KMS-11 (cell line): ENCODE data around the gene FBXO44.

Experiments
- H2AFZ ChIP-seq: fragments of 200-600 bp; sonication (generic); 2 replicates; pipeline ENCODE4 v1.6.1; 2016; ENCODE audit warnings: antibody characterized with exemption, mixed run types, low read depth
- H3K27ac ChIP-seq: fragments of 200-600 bp; sonication (generic); 2 replicates; pipeline ENCODE4 v1.6.1; 2016; ENCODE audit warnings: mild to moderate bottlenecking, mixed run types
- H3K27me3 ChIP-seq: fragments of 200-600 bp; sonication (generic); 2 replicates; pipeline ENCODE4 v1.6.1; 2017; ENCODE audit warnings: mild to moderate bottlenecking, low read depth, mixed run types, moderate library complexity; ENCODE audit not compliant: insufficient read depth
- H3K36me3 ChIP-seq: fragments of 200-600 bp; sonication (generic); 2 replicates; pipeline ENCODE4 v1.6.1; 2017; ENCODE audit warnings: mild to moderate bottlenecking, mixed run types; ENCODE audit not compliant: insufficient read depth
- H3K4me1 ChIP-seq: fragments of 200-600 bp; sonication (generic); 2 replicates; pipeline ENCODE4 v1.6.1; 2016; ENCODE audit warnings: mild to moderate bottlenecking, low read depth, mixed run types; ENCODE audit not compliant: poor library complexity, severe bottlenecking
- H3K4me2 ChIP-seq: fragments of 200-600 bp; sonication (generic); 2 replicates; pipeline ENCODE4 v1.7.0; 2016; ENCODE audit warnings: mild to moderate bottlenecking, mixed run types
- H3K4me3 ChIP-seq: fragments of 200-600 bp; sonication (generic); IDR thresholded peaks from 2 replicates; pipeline ENCODE4 v1.6.1; 2017; ENCODE audit warnings: low read depth, low read length, mixed read lengths; ENCODE audit not compliant: insufficient read depth
- H3K79me2 ChIP-seq: fragments of 200-600 bp; sonication (generic); 2 replicates; pipeline ENCODE4 v1.6.1; 2016; ENCODE audit warnings: low read depth, mixed run types; ENCODE audit not compliant: insufficient read depth
- H3K9ac ChIP-seq: fragments of 200-600 bp; sonication (generic); 2 replicates; pipeline ENCODE4 v1.6.1; 2016; ENCODE audit warnings: mild to moderate bottlenecking, mixed run types
- H4K20me1 ChIP-seq: fragments of 200-600 bp; sonication (generic); 2 replicates; pipeline ENCODE4 v1.6.1; 2016; ENCODE audit warnings: mild to moderate bottlenecking, mixed run types; ENCODE audit not compliant: insufficient read depth
- CTCF ChIP-seq: fragments of 200-600 bp; sonication (generic); conservative IDR thresholded peaks from 2 replicates; pipeline ENCODE4 v1.6.1; 2017; ENCODE audit warnings: low read depth, mild to moderate bottlenecking, antibody characterized with exemption, low read length, moderate library complexity, mixed read lengths

The FBXO44 gene

DNA sequence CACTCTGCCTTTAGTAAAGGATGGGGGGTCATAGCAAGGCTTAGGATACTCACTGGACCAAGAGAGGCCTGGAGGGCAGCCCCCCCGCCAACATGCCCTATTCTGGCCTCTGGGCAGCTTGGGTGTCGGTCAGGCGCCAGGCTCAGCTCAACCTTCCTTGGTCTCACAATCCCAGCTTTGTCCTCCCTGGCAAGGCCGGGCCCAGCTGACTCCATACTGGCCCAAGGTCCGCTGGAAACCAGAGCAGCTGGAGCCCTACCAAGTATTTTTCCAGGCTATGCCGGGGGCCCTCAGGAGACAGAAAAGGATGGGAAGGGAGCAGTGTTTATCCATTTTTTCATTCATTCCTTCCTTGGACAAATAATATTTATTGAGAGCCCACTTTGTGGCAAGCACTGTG is 6.6 kb upstream of the FBXO44 start:
- Histone ChIP-seq H2AFZ (no peak overlapping the region), H3K36me3 (no peaks in the 10 kb centered on the region), H4K20me1 (no peaks in the 10 kb centered on the region), H3K9ac (no peak overlapping the region), H3K4me3 (no peak overlapping the region), H3K27ac (no peak overlapping the region), H3K79me2 (no peaks in the 10 kb centered on the region), H3K4me1 (peaks cover 8% of the 10 kb centered on the region), H3K27me3 (no peaks in the 10 kb centered on the region; the same call in 1 of the 2 replicates), H3K4me2 (no peak overlapping the region)
- no peak for TF ChIP-seq CTCF

- no peaks in the 10 kb centered on the region for H3K36me3 ChIP-seq
- no peaks in the 10 kb centered on the region for H4K20me1 ChIP-seq
- H3K4me3 ChIP-seq: no peak overlapping the region
- H3K9ac ChIP-seq: no peak overlapping the region
- H3K27me3 ChIP-seq: no peaks in the 10 kb centered on the region
- H3K27ac ChIP-seq: no peak overlapping the region
- H3K79me2 ChIP-seq: no peaks in the 10 kb centered on the region
- H2AFZ ChIP-seq: no peak overlapping the region
- no peak overlapping the region for H3K4me2 ChIP-seq
- TF ChIP-seq CTCF: no peak
- H3K4me1 ChIP-seq: peaks cover 8% of the 10 kb centered on the region
Observed at GRCh38 chr1:11648732-11649158, 5.9 kb upstream of the FBXO44 start.

GRCh38 chr1:11649237-11649623 is 5.4 kb upstream of the FBXO44 start:
- no peak overlapping the region for H2AFZ ChIP-seq
- H3K9ac ChIP-seq: no peak overlapping the region
- TF ChIP-seq CTCF: no peak
- no peaks in the 10 kb centered on the region for H3K36me3 ChIP-seq
- H4K20me1 ChIP-seq: no peaks in the 10 kb centered on the region
- no peak overlapping the region for H3K27ac ChIP-seq
- no peaks in the 10 kb centered on the region for H3K27me3 ChIP-seq
- no peaks in the 10 kb centered on the region for H3K79me2 ChIP-seq
- H3K4me2 ChIP-seq: no peak overlapping the region
- H3K4me3 ChIP-seq: no peak overlapping the region
- H3K4me1 ChIP-seq: peaks cover 8% of the 10 kb centered on the region

DNA sequence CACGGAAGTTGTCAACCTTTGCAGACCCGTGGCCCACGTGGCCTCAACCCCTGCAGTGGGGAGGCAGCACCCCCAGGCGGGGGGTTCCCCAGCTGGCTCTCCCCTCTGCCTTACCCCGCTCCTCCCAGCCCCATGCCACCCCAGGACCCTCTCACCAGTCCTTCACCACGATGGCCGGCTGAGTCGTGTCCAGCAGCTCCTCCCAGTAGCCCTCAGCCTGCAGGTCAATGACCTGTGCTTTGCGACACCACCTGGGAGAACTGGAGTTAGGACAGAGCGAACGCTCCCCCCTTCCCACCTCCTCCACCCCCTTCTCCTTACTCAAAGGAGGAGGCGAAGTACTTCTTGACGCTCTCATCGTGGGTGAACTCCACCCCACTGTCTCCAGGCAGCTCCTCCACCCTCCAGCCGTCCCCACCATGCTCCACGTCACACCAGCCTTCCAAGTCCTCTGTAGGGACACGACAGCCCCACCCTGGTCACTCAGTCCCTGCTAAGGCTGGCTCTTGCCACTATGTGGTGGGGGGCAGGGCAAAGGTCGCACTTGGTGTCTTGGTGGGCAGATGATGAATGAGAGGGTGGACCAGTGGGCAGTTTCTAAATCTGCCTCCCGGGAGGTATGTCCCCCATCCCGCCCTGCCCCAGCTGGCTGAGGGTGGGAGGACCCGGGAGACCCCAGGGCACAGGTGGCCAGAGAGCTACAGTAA is 4.9 kb upstream of the FBXO44 start:
- H3K27me3 ChIP-seq: no peaks in the 10 kb centered on the region
- H4K20me1 ChIP-seq: no peaks in the 10 kb centered on the region
- H3K9ac ChIP-seq: no peak overlapping the region
- no peak overlapping the region for H3K4me3 ChIP-seq
- no peak overlapping the region for H3K27ac ChIP-seq
- peak overlapping the region; percentile 89 for H2AFZ ChIP-seq
- H3K4me1 ChIP-seq: peaks cover 8% of the 10 kb centered on the region
- no peak for TF ChIP-seq CTCF
- H3K79me2 ChIP-seq: no peaks in the 10 kb centered on the region
- no peaks in the 10 kb centered on the region for H3K36me3 ChIP-seq
- peak overlapping the region; percentile 85; the same call in 1 of the 2 replicates for H3K4me2 ChIP-seq
